HG02588 (cell line): Measurements from ENCODE around the gene MTUS2.
"Not testable (repeated sequence)": the region's sequence is repeated elsewhere in the genome, so short reads cannot be mapped to it uniquely, and the experiment has no call there.

ENCODE experiments used
- ATAC-seq: cut with Tn5 transposase; IDR thresholded peaks from one replicate; pipeline ENCODE4 v1.9.1; 2021; ENCODE audit warnings: mild to moderate bottlenecking, moderate library complexity; ENCODE audit not compliant: unreplicated experiment

Gene MTUS2

GRCh38 chr13:29156136-29156535 lies 336.0 kb downstream of the MTUS2 start:
- ATAC-seq = no peak

DNA sequence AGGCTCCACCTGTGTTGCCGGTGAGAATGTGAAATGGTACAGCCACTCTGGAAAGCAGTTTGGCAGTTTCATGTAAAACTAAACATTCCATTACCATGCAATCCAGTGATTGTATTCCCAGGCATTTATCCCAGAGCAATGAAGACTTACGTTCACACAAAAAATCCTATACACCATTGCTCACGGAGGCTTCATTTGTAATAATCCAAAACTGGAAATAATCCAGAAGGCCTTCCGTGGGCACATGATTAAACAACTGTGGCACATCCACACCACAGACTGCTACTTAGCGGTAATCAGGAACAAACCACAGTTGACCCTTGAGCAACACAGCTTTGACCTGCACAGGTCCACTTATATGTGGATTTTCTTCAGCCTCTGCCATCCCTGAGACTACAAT lies 339.7 kb downstream of the MTUS2 start:
- no peak for ATAC-seq

DNA sequence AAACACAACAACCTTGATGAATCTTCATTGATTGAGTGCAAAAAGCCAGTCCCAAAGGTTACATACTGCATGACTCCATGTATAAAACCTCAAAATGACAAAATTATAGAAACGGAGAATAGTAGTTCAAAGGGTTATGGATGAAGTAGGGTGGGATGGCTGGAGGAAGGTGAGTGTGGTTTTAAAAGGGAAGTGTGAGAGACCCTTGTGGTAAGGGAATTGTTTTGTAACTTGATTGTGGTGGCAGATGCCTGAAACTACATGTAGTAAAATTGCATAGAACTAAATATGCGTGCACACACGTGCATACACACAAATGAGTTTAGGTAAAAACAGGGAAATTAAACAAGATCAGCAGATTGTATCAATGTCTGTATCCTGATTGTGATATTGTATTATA lies 340.7 kb downstream of the MTUS2 start:
- no peak for ATAC-seq

- no peak for ATAC-seq
Observed at GRCh38 chr13:29161676-29162075, 341.5 kb downstream of the MTUS2 start.

GRCh38 chr13:29162638-29163235 lies 342.6 kb downstream of the MTUS2 start:
- no peak for ATAC-seq

- no peak for ATAC-seq
Observed at GRCh38 chr13:29164116-29164515, 344.0 kb downstream of the MTUS2 start.

DNA sequence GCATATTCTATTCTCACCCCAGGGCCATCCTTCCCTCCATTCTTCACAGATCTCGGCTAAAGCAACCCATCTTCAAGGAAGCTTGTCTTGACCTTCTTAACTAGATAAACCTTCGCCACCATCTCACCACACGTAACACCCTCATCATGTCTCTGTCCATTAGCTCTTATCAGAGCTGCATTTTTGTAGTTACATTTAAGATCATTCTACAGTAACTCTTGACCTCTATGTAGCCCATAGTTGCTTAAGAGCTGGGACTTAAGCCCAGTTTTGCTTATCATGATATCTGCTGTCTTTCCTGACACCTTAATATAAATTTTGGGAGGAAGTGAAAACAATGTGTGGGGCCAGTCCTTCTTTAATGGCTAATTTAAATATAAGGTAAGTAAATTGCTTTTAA lies 345.1 kb downstream of the MTUS2 start:
- ATAC-seq = no peak

- no peak for ATAC-seq
Observed at GRCh38 chr13:29165840-29166239, 345.7 kb downstream of the MTUS2 start.

DNA sequence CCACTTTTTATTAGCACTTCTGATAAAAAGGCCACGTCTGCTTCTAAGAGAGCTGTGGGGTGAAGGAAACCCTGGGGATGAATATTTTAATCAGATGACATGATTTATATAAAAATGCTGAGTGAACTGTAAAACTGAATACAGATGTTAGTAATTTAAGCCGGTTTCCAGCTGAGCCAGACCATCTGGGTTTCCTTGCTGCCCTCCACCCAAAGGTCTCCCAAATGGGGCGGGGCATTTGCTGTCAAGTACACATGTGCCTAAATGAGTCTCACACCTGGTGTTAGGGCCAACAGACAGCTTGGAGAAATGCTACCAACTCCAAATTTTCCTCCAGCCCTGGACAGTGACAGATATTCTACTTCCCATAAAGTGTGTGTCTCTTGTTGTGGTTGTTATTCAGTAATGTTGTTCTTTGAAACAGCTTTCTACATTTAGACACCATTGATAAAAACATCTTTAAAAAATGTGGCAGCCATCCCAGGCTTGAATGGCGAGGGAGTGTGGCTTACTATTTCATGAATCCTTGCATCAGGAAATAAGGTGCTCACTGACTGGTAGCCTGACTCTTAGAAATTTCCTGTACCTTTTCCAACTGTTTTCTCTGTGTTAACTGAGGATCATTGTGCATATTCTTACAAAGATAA lies 350.4 kb downstream of the MTUS2 start:
- no peak for ATAC-seq

DNA sequence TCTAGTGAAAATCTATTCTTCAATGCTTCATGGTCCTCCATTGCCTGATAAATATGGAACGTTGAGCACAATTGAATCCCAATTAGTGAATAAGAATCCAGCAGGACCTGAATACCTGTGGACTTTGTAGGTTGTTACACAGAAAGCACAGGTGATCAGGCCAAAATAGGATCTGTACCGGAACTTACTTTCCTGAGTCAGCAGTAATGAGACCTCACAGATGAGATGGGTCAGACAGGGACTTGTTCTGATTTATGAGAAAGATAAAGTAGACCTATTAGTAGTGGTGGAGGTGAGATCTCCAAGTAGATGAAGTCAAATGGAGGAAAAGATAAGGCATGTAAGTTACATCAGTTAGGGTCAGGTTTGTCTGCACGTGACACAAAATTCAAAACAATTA lies 351.1 kb downstream of the MTUS2 start:
- ATAC-seq = no peak

DNA sequence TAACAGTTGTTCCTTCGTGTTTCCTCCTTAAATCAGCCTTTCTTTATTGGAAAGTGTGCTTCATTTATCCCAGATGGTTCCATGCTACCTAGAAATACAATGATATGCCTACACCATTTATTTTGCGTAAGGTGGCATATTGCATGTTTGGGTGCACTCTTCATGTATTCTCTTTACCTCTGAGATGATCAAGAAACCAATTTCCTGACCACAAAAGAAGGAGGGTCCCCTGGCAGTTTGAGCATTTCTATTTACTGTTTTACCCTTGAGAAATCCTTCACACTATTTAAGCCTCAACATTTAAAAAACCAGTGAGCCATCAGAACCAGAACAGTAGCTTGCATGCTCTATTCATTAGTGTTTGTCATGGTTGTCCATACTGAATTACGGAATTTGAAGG lies 354.0 kb downstream of the MTUS2 start:
- no peak for ATAC-seq

DNA sequence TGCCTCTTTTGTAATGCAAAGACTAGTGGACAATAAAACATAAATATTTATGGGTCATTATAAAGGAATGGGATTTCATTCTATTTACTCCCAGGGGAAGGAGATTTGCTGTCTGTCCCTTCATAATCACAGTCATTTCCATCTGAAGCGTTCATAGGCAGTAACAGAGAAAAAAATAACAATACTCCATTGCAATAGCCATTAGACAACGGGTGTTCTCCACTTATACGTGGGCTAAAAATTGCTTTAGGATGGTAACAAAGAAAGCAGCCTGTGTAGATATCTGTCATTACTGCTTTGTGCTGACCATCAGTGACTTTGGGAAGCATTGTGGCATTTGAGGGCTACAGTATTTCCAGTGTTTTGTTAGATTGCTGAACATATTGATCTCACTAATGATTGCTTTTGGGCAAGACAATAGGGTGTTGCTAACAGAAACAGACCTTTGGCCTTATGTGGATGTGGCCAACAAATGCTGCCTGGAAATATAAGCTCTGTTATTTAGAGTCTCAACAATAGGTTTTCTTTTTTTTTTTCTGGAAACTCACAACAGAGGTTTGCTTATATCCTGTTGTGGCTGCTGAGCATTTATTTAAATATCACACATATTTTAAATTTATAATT lies 355.2 kb downstream of the MTUS2 start:
- ATAC-seq = no peak

GRCh38 chr13:29180055-29180454 lies 359.9 kb downstream of the MTUS2 start:
- ATAC-seq = no peak

GRCh38 chr13:29182216-29182615 lies 362.1 kb downstream of the MTUS2 start:
- ATAC-seq = no peak

DNA sequence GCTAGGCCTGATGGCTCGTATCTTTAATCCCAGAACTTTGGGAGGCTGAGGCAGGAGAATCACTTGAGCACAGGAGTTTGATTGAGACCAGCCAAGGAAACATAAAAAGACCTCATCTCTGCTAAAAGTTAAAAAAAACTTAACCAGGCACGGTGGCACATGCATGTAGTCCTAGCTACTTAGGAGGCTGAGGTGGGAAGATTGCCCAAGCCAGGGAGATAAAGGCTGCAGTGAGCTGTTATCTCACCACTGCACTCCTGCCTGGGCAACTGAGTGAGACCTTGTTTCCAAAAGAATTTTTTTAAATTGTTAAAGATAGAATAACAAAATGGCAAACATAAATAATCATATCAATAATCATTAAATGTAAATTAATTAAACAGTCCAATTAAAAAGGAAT lies 365.8 kb downstream of the MTUS2 start:
- no peak for ATAC-seq

GRCh38 chr13:29187584-29187983 lies 367.4 kb downstream of the MTUS2 start:
- ATAC-seq = no peak

GRCh38 chr13:29190298-29190697 lies 370.2 kb downstream of the MTUS2 start:
- no peak for ATAC-seq

DNA sequence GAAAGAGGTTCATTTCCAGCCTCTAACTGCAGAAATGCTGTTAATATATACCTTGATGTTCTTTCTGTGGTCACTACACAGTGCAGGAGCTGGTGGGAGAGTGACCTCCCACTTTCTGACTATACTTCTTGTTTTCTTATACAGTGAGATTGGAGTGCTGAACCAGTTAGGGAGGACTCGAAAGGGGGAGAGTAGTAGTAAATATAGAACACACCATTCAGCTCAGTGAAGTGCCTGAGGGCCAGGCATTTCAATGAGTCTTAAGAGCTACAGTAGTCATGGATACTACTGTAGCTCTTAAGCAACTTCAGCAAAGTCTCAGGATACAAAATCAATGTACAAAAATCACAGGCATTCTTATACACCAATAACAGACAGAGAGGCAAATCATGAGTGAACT lies 372.9 kb downstream of the MTUS2 start:
- no peak for ATAC-seq

GRCh38 chr13:29195456-29195855 lies 375.3 kb downstream of the MTUS2 start:
- no peak for ATAC-seq

- peak; percentile 78 for ATAC-seq
Observed at GRCh38 chr13:29196409-29197074, 376.4 kb downstream of the MTUS2 start.

- not testable (repeated sequence) for ATAC-seq
Observed at GRCh38 chr13:29202753-29203152, 382.6 kb downstream of the MTUS2 start.

GRCh38 chr13:29204651-29205050 lies 384.5 kb downstream of the MTUS2 start:
- no peak for ATAC-seq
